Sigmoid colon (tissue), 4 donors: ENCODE results near the gene KIF13A.

Experiments used
- CTCF ChIP-seq, 4 experiments: fragments of 450-650 bp in 3 of 4; fragments of 200-600 bp in 1 of 4; IDR thresholded peaks; one replicate each; pipeline ENCODE4 v1.5.1; 2016 to 2019; ENCODE audit warnings: antibody characterized with exemption in 4 of 4, mild to moderate bottlenecking in 3 of 4, moderate library complexity in 2 of 4
- EP300 ChIP-seq, 4 donors: sonication (generic); formaldehyde crosslinking; IDR thresholded peaks; one replicate each; pipeline ENCODE4 v1.6.1; 2017; ENCODE audit warnings: antibody characterized with exemption in 4 of 4
- POLR2A ChIP-seq, 2 donors: fragments of 450-650 bp; IDR thresholded peaks; one replicate each; pipeline ENCODE4 v1.6.1; 2016; ENCODE audit warnings: antibody characterized with exemption in 2 of 2, mild to moderate bottlenecking in 2 of 2, moderate library complexity in 2 of 2
- POLR2AphosphoS5 ChIP-seq, 4 donors: sonication (generic); formaldehyde crosslinking; IDR thresholded peaks; one replicate each; pipeline ENCODE4 v1.6.1; 2017; ENCODE audit warnings: antibody characterized with exemption in 4 of 4

- TF ChIP-seq POLR2AphosphoS5 (IDR thresholded peaks at IDR 0.05) (peak in 3 of 4 donors; percentile 59 to 75 (median 68)), CTCF (IDR thresholded peaks at IDR 0.05) (no peak), POLR2A (IDR thresholded peaks at IDR 0.05) (no peak), EP300 (IDR thresholded peaks at IDR 0.05) (no peak)
Measured at GRCh38 chr6:17851720-17852161, 135.7 kb downstream of the KIF13A start.
